ENCODE results near the gene SLC6A7.

SLC6A7 gene

GRCh38 chr5:150156027-150156368 lies 33.9 kb upstream of the SLC6A7 start:
- no peak for DNase-seq

- DNase-seq, result no peak
Observed at GRCh38 chr5:150156540-150156939, 33.3 kb upstream of the SLC6A7 start.

GRCh38 chr5:150157168-150157567 lies 32.7 kb upstream of the SLC6A7 start:
- DNase-seq, result no peak

- DNase-seq, result no peak
Observed at GRCh38 chr5:150158170-150158949, 31.5 kb upstream of the SLC6A7 start.

GRCh38 chr5:150159031-150159430 lies 30.8 kb upstream of the SLC6A7 start:
- DNase-seq, result no peak

- no peak for DNase-seq
Observed at GRCh38 chr5:150159741-150160179, 30.1 kb upstream of the SLC6A7 start.

GRCh38 chr5:150160448-150161081 lies 29.3 kb upstream of the SLC6A7 start:
- no peak for DNase-seq

GRCh38 chr5:150161242-150162141 lies 28.4 kb upstream of the SLC6A7 start:
- peak; percentile 77 for DNase-seq

GRCh38 chr5:150162142-150162513 lies 27.7 kb upstream of the SLC6A7 start:
- no peak for DNase-seq

GRCh38 chr5:150163035-150163434 lies 26.8 kb upstream of the SLC6A7 start:
- no peak for DNase-seq

- no peak for DNase-seq
Observed at GRCh38 chr5:150163547-150164059, 26.3 kb upstream of the SLC6A7 start.

- no peak for DNase-seq
Observed at GRCh38 chr5:150164211-150164980, 25.5 kb upstream of the SLC6A7 start.

- no peak for DNase-seq
Observed at GRCh38 chr5:150166037-150166649, 23.7 kb upstream of the SLC6A7 start.

GRCh38 chr5:150166650-150167511 lies 23.0 kb upstream of the SLC6A7 start, which contains the start of gene CDX1:
TSS of gene CDX1 (plus strand) at chr5:150166778. CDS start at chr5:150166877, 99 bp downstream.
- DNase-seq, result no peak

GRCh38 chr5:150167512-150167850 lies 22.4 kb upstream of the SLC6A7 start:
- DNase-seq, result no peak

GRCh38 chr5:150167908-150168307 lies 22.0 kb upstream of the SLC6A7 start:
- DNase-seq, result no peak

GRCh38 chr5:150168864-150169263 lies 21.0 kb upstream of the SLC6A7 start:
- no peak for DNase-seq

GRCh38 chr5:150172145-150172544 lies 17.7 kb upstream of the SLC6A7 start:
- DNase-seq, result no peak

- no peak for DNase-seq
Observed at GRCh38 chr5:150172556-150172955, 17.3 kb upstream of the SLC6A7 start.

- DNase-seq, result no peak
Observed at GRCh38 chr5:150173161-150173560, 16.7 kb upstream of the SLC6A7 start.

GRCh38 chr5:150174285-150174684 lies 15.6 kb upstream of the SLC6A7 start:
- no peak for DNase-seq
